Large intestine (tissue), 3 donors: ENCODE results near the gene MSX1. TPM values are rescaled to one million over a fixed set of nuclear protein-coding genes. Genes with fewer than 3 reads are reported as not detected.

Experiments used
- DNase-seq, 2 donors: peaks; one replicate each; pipeline versions ENCODE4 v3.0.0 to v3.0.0-alpha.2; 2013
- H3K27ac ChIP-seq: one replicate; pipeline ENCODE4 v1.5.1; 2013; ENCODE audit warnings: low read length
- H3K27me3 ChIP-seq: 2 replicates; pipeline ENCODE4 v1.6.1; 2013; ENCODE audit warnings: low read length; ENCODE audit not compliant: control insufficient read depth, insufficient read depth
- H3K36me3 ChIP-seq: 2 replicates; pipeline ENCODE4 v1.6.1; 2013; ENCODE audit warnings: low read length; ENCODE audit not compliant: control insufficient read depth, insufficient read depth
- H3K4me1 ChIP-seq: one replicate; pipeline ENCODE4 v1.6.1; 2013; ENCODE audit warnings: low read length; ENCODE audit not compliant: control insufficient read depth, insufficient read depth
- H3K4me3 ChIP-seq: one replicate; pipeline ENCODE4 v1.5.1; 2013; ENCODE audit warnings: low read length
- H3K9me3 ChIP-seq: one replicate; pipeline ENCODE4 v1.6.1; 2013; ENCODE audit warnings: mild to moderate bottlenecking, low read depth, low read length, moderate library complexity; ENCODE audit not compliant: control insufficient read depth
- WGBS: methylation state at CpG from one replicate; pipeline ENCODE4 v1.1.5; 2013; ENCODE audit warnings: low lambda C conversion rate; ENCODE audit not compliant: insufficient coverage; 5-methylcytosine and 5-hydroxymethylcytosine counted together
- polyA plus RNA-seq: library from polyadenylated mRNA; unstranded; fragments of 120-200 nt; gene quantifications from one replicate; pipeline ENCODE4 v1.2.1, GENCODE V29; 2013

Gene MSX1
- polyA plus RNA-seq, 1 donor: 2.8 TPM

DNA sequence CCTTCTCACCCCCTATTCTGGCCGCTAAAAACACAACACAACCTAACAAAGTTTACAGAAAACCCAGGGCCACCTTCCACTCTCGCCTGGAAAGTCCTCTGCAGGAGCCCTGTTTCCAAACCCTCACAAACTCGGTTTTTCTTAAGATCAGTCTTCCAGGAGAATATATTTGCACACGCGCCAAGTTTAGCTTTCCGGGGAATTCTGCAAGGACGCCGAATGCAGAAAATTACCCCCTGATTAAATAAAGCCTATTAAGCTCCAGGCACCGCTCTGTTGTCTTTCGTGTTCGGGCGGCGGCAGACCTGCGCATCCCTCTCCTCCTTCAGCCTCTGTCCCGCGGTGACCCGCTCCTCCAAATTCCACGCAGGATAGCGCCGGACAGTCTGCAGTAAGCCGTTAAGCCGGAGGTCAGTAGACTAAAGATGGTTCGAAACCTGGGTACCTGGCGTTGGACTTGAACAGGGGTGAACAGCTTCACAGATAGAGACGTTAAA lies 5.0 kb downstream of the MSX1 start:
- WGBS: no CpG with 5 or more reads among the region's 25 CpGs
- Histone ChIP-seq H3K9me3 (peaks cover 7% of the 10 kb centered on the region), H3K27ac (no peak overlapping the region), H3K4me3 (no peak overlapping the region), H3K36me3 (no peaks in the 10 kb centered on the region), H3K27me3 (peaks cover 98% of the 10 kb centered on the region), H3K4me1 (peaks cover 26% of the 10 kb centered on the region)
- no peak for DNase-seq

DNA sequence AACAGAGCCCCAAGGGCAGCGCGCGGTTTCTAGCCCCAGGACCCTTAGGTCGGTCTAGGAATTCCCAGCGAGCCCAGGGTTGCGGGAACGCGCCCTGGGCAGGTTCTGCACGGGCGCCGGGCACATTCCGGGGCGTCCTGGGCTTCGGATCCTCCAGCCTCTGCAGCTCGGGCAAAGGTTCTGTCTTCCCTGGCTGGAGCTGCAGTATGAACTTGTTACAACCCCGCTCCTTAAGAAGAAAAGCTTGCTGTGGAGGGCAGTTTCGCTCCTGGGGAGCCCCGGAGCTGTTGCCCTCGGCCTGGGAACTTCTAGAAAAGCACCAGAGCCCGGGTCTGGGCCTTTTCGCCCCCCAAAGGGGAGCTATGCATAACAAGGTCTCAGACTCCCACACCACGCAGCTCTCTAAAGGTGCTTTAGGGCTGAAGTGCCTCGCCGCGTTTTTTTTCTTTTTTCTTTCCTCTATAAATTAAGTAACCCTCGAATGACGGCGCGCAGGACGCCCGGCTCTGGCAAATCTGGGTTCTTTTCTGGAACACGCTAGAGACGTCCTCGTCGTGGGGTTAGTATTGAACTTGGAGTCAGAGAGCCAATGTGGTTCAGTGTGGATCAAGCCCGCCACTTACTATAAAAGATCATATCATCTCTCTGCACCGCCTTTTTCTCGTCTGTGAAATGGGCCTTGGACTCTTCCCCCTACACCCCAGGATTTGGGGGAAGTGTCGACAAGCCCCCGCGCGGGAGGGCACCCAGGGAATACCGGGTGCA lies 5.7 kb downstream of the MSX1 start:
- no CpG with 5 or more reads among the region's 43 CpGs for WGBS
- H3K9me3 ChIP-seq: peaks cover 7% of the 10 kb centered on the region
- H3K4me1 ChIP-seq: peaks cover 26% of the 10 kb centered on the region
- no peaks in the 10 kb centered on the region for H3K36me3 ChIP-seq
- DNase-seq: peak in 1 of 2 donors; percentile 27
- no peak overlapping the region for H3K4me3 ChIP-seq
- peaks cover 100% of the 10 kb centered on the region for H3K27me3 ChIP-seq
- no peak overlapping the region for H3K27ac ChIP-seq

GRCh38 chr4:4865705-4866123 lies 6.2 kb downstream of the MSX1 start:
- Histone ChIP-seq H3K9me3 (peaks cover 7% of the 10 kb centered on the region), H3K36me3 (no peaks in the 10 kb centered on the region), H3K4me1 (peaks cover 20% of the 10 kb centered on the region), H3K27me3 (peaks cover 100% of the 10 kb centered on the region), H3K4me3 (no peak overlapping the region), H3K27ac (no peak overlapping the region)
- no peak for DNase-seq
- WGBS: 20% methylated on average over 1 of the region's 36 CpGs

DNA sequence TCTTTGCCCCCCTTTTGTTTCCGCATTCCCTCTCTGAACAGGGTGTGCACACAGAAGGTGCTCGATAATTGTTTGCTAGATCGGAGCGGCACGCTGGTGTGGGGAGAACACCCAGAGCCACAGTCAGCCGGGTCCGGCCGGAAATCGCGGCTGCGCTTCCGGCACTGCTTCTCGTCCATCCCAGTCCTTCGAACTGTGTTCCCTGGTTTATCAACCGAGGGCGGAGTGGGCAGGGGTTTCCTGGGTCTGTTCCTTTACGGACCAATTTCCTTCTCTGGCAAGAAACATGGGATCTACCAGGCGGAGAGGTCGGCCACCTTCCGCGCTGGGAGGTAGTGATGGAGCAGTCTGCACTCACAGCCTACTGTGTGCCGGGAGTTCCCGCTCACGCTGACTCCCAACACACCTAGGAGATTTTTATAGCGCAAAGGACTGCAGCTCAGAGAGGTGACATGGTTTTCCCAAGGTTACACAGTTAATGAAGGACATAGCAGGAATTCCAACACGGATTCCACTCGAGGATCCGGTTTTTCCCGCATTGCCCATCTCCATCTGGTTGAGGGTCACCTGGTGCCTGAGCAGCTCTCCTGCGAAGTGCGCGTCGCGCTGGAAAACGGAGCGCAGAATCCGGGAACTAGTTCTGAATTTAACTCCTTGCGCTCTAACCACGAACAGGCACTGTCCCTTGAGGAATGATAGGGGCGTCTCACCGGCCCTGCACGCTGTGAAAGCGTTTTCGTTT lies 6.8 kb downstream of the MSX1 start:
- H3K4me3 ChIP-seq: no peak overlapping the region
- H3K27ac ChIP-seq: no peak overlapping the region

GRCh38 chr4:4866866-4867374 lies 7.5 kb downstream of the MSX1 start:
- WGBS: no CpG with 5 or more reads among the region's 41 CpGs

More for the DNA sequence above, 6.8 kb downstream of the MSX1 start:
- no CpG with 5 or more reads among the region's 44 CpGs for WGBS
- peaks cover 14% of the 10 kb centered on the region for H3K4me1 ChIP-seq
- peaks cover 100% of the 10 kb centered on the region for H3K27me3 ChIP-seq
- peaks cover 7% of the 10 kb centered on the region for H3K9me3 ChIP-seq
- H3K36me3 ChIP-seq: no peaks in the 10 kb centered on the region
- DNase-seq: peak in 1 of 2 donors; percentile 42

DNA sequence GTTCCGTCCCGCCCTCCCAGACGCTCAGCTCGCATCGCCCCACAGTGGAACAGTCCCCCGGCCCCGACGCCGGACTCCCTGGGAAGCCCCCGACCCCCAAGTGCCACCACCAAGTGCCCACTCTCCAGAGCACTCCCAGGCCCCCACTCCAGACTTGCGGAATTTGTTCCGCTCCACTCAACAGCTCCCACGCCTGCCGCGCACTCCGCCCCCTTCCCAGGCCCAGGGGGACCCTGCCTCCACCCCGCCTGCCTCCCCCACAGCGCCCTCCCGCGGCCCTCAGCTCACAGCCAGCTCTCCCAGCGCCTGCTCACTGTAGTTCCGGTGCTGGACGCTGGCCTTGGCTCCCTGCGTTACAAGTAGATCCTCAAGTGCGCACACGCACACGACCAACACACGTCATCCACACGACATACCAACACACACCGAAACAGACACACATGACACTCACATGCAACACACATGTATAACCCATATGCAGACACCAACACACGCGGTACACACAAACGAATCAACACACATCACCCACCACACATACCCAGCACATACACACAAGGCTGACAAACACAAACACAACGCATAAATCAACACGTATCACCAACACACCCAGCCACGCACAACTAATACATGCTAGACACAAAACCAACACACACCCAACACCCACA lies 8.0 kb downstream of the MSX1 start:
- Histone ChIP-seq H3K27ac (no peak overlapping the region), H3K4me3 (no peak overlapping the region), H3K4me1 (peaks cover 14% of the 10 kb centered on the region), H3K27me3 (peaks cover 100% of the 10 kb centered on the region), H3K36me3 (no peaks in the 10 kb centered on the region), H3K9me3 (peaks cover 11% of the 10 kb centered on the region)
- no CpG with 5 or more reads among the region's 36 CpGs for WGBS
- DNase-seq: peak in 1 of 2 donors; percentile 27

More at GRCh38 chr4:4866866-4867374, 7.5 kb downstream of the MSX1 start:
- Histone ChIP-seq H3K4me3 (no peak overlapping the region), H3K36me3 (no peaks in the 10 kb centered on the region), H3K27me3 (peaks cover 100% of the 10 kb centered on the region), H3K27ac (no peak overlapping the region), H3K4me1 (peaks cover 14% of the 10 kb centered on the region), H3K9me3 (peaks cover 12% of the 10 kb centered on the region)
- DNase-seq: no peak

DNA sequence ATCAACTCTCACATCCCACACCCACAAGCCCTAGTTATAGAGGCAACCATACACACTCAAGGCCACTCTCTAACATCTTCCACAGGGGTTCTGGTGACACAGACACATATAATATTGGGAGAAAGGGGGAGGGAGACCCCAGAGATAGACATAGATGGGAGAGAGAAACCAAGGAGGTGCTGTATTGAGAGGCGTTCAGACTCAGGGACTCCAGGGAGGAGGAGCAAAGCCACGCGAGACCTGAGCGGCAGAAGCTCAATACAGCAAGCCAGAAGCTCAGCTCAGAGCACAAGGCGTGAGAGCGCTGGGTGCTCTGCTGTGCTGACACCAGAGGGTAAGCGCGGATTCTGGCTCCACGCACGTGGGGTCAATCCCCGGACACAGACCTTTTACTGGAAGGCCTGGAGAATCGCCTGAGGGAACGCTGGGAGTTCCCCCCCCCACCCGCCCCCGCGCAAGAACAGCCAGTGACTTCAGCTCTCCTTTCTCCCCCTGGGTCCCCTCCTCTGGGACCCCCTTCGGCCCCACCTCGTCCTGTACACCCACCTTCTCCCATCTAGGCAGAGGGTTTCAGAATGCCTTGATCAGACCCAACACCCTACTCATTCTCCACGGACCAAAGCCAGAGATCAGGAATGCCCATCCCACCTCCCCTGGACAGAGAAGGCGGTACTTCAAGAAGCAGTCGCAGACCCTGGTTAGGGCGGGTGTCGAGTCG lies 8.7 kb downstream of the MSX1 start:
- Histone ChIP-seq H3K36me3 (no peaks in the 10 kb centered on the region), H3K9me3 (peaks cover 10% of the 10 kb centered on the region), H3K4me1 (peaks cover 14% of the 10 kb centered on the region), H3K4me3 (no peak overlapping the region), H3K27ac (no peak overlapping the region), H3K27me3 (peaks cover 100% of the 10 kb centered on the region)
- DNase-seq: no peak
- no CpG with 5 or more reads among the region's 24 CpGs for WGBS

DNA sequence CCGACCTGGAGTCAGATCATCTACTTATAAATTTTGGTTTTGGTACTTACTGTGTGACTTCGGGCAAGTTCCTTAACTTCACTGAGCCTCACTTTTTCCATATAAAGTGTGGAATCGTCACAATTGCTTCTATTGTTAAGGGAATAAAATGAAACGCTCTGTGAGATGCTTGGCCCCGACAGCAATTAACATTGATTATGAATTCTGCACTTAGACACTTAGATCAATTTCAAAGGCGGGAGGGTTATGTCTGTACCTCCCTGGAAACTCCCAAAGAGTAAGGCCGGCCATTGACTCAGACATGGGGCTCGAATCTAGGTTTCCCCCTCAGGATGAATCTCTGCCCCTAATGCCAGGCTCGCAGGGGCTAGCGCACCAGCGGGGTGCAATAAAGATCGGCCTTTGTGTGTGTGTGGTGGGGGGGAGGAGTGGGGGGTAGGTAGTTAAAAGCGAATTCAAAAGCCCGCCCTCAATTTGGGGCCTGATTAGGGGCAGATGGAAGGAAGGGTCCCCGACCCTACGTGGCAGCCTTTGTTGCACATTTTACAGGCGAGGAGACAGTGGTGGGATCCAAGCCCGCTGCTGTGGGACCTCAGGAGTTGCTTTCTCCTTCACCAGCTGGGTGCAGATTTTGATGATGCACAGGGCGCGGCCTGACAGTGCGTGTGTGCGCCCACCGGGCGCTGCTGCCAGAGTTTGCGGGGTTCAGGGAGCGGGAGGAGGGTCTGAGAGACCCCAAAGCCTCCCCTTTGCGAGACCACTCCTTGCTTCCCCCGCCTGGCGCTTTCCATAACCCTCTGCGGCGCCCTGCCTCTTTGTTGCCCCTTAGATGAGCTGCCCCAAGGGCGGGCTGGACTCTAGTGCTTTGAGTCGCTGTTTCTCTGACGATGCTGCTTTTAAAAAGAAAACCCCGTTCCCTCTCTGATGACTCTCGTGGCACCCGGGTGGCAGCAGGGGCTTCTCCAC lies 9.6 kb downstream of the MSX1 start:
- Histone ChIP-seq H3K4me3 (no peak overlapping the region), H3K36me3 (no peaks in the 10 kb centered on the region), H3K4me1 (peaks cover 14% of the 10 kb centered on the region), H3K9me3 (peaks cover 10% of the 10 kb centered on the region), H3K27ac (no peak overlapping the region), H3K27me3 (peaks cover 100% of the 10 kb centered on the region)
- no peak for DNase-seq
- WGBS: 0% methylated on average over 1 of the region's 37 CpGs
